Stimulated activated CD4-positive, alpha-beta T cell treated with anti-CD3 and anti-CD28 coated beads, Interleukin-1b, Interleukin-23, amount 100 ng/mL, for 48 hours (primary cell): Measurements from ENCODE around the gene HOXA9.
A peak's percentile ranks its signal among the peaks of the same experiment; 100 is the strongest.

Source experiments
- DNase-seq: peaks from one replicate; pipeline ENCODE4 v3.0.0-alpha.2; 2020

Gene HOXA9

GRCh38 chr7:27162561-27163287 lies 2.6 kb downstream of the HOXA9 start:
- no peak for DNase-seq

- no peak for DNase-seq
Measured at GRCh38 chr7:27161721-27162560, 3.4 kb downstream of the HOXA9 start.

DNA sequence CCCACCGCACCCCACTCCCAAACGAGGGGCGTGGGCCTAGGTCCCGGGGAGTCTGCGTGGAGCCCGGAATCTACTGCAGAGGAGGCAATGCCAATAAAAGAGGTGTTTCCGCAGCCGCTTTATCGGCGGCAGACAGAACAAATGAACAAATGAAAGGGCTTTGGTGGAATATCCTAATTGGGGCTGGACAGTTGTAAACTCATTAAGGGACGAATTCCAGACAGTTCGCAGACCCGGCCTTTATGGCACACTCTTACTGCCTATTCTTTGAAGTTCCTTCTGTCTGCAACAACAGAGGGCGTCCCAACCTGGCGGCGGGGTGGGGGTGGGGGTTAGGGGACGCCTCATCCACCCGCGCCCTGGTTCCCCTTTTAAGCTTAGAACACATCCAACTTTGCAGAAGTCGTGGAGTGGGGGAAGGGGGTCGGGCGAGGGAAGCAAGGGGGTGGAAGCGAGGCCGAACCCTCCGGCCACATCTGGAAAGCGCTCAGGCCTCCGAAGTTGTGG lies 4.1 kb downstream of the HOXA9 start:
- no peak for DNase-seq

GRCh38 chr7:27160546-27161213 lies 4.7 kb downstream of the HOXA9 start:
- DNase-seq, result peak; percentile 82

DNA sequence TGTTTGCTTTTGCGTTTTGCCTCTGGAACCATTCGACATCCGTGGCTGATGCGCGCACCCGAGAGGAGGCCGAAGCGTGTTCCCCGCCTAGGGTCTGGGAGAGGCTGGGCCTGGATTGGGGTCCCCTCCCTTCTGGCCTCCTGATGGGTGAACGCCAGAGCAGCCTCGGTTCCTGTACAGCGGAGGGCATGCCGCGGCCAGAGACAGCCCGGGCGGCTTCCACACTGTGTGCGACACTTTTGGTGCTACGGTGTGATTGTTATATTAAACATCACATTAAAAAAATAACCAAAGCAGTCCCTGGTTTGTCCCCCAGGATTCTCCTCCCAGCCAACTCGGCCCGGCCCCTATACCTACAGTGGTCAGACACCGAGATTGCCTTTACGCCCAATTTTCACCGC lies 5.2 kb downstream of the HOXA9 start:
- no peak for DNase-seq

- no peak for DNase-seq
Measured at GRCh38 chr7:27159266-27160144, 5.8 kb downstream of the HOXA9 start.

- no peak for DNase-seq
Measured at GRCh38 chr7:27158436-27159265, 6.7 kb downstream of the HOXA9 start.

GRCh38 chr7:27157702-27158431 lies 7.5 kb downstream of the HOXA9 start:
- no peak for DNase-seq

- no peak for DNase-seq
Measured at GRCh38 chr7:27156916-27157701, 8.2 kb downstream of the HOXA9 start.

DNA sequence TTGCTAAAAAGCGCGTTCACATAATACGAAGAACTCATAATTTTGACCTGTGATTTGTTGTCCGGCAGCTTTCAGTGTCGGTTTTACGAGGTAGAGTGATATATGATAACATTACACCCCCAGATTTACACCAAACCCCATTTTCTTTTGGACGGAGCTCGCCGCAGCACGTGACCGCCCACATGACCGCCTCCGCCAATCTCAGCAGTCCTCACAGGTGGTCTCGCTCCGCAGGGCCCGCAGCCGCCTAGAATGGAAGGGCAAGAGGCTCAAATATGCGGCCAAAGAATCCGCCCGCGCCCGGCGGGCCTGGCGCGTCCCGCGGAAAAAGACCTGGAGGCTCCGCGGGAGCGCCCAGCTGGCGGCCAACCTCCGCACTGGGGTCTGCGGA lies 8.8 kb downstream of the HOXA9 start, which contains the start of gene HOXA7:
Gene HOXA7, minus strand, starts transcription at position 168 of the 391 bp plus-strand sequence. Its CDS starts 130 bp downstream, at position 38.
- DNase-seq, result no peak

GRCh38 chr7:27155816-27156507 lies 9.4 kb downstream of the HOXA9 start:
- no peak for DNase-seq

DNA sequence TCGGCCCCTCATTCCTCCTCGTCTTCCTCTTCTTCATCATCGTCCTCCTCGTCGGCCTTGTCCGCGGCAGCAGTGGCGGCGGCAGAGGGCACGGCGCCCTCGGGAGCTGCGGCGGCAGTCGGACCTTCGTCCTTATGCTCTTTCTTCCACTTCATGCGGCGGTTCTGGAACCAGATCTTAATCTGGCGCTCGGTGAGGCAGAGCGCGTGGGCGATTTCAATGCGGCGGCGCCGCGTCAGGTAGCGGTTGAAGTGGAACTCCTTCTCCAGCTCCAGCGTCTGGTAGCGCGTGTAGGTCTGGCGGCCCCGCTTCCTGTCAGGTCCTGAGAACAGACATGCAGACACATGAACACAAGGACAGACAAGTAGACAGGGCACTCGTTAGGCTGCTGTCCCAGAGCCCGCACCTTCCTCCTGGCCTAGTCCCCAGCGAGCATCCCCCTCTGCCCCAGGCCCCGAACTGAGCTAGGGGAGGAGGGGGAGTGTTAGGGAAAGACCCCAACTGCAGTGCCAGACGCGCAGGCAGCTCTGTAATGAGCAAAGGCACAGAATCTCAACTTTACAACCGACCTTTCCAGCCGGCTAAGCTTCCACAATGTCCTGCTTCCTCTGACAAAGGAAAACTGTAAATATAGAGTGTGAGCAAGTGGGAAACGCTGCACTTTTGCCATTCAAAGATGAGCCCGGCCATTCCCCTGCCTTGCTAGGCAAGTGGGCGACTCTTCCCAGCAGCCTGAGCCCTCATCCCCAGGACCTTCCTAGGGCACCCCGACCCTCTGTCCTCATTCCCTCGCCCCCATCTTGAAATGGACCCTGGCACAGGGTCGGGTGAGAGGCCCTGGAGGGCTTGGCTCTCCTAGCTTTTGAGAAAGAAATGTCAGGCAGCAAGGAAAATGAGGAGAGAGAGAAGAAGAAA lies 10.2 kb downstream of the HOXA9 start:
- DNase-seq, result peak; percentile 41

DNA sequence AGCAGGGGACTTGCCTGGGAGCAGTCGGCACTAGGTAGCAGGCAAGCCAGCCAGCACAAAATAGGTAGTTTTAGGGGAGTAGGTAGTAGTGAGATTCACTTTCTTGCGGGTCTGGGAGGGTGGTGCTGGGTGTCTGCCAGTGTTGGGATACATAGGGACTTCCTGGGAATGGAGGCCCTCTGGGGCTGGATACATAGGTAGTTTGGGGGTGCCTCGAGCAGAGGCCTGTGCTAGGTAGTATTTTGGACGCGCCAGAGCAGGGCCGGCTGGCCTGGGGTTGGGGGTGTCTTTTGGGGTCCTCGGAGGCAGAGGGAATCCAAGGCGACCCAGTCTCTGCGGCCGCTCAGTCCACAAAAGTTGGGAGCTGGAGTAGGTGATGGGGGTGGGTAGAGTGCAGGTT lies 11.0 kb downstream of the HOXA9 start:
- DNase-seq, result no peak

GRCh38 chr7:27153526-27153925 lies 11.8 kb downstream of the HOXA9 start:
- DNase-seq, result no peak

- DNase-seq, result no peak
Measured at GRCh38 chr7:27152816-27153442, 12.4 kb downstream of the HOXA9 start.

- no peak for DNase-seq
Measured at GRCh38 chr7:27151931-27152815, 13.2 kb downstream of the HOXA9 start, which contains the start of gene HOXA3. TSS of gene HOXA3 (minus strand) at chr7:27152583. CDS start at chr7:27110640, 41,943 bp downstream.
